Measurements from ENCODE around the gene SLC25A15. TPM values are rescaled to one million over a fixed set of nuclear protein-coding genes. Genes with fewer than 3 reads are reported as not detected.

The SLC25A15 gene
- polyA plus RNA-seq, 1 of the 3 experiments (the other 2 are of a cell fraction), result 15.2 TPM

DNA sequence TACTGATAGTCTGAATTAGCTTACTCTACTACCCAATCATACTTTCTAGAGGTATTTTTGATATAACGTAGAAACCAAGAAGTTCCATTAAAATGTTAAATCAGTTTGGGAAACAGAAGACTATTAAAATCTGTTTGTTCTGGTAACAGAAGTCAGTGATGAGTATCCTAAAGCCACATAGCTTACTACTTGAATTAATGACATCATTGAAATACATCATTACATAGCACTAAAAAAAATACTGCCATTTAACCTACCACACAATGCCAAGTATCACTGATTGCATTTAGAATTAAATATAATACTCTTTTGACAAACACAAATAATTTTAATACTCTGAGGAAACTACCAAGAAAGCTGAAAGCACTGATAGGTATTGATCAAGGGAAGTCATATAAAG lies 23.8 kb upstream of the SLC25A15 start:
- peaks cover 41% of the 10 kb centered on the region for H3K79me2 ChIP-seq (ENCODE audit: insufficient read depth)
- no peak overlapping the region for H3K4me3 ChIP-seq (ENCODE audit: low read depth in 2 of 2, low read length in 1 of 2)
- no peak overlapping the region for H3K27ac ChIP-seq (ENCODE audit: low read depth in 2 of 2, low read length in 1 of 2)
- ChIA-PET CTCF (interaction anchor here (1.1 kb wide), 1 partner anchor 12 kb away, joined by 3 read pairs; no protein-coding TSS in a partner anchor), POLR2A (no interaction called here)
- no peaks in the 10 kb centered on the region for H3K9me3 ChIP-seq
- no peaks in the 10 kb centered on the region for H3F3A ChIP-seq (replicated peaks; ENCODE audit: insufficient read depth)
- H3K4me1 ChIP-seq (ENCODE audit: control insufficient read depth in 1 of 2, insufficient read depth in 2 of 2, low read depth in 1 of 2, low read length in 1 of 2), result peaks cover 5 to 7% of the 10 kb centered on the region in 2 experiments; a peak in 2 of 4 replicates
- DNase-seq, result no peak
- no peaks in the 10 kb centered on the region for H3K9me2 ChIP-seq
- H2AFZ ChIP-seq (ENCODE audit: low read depth), result no peak overlapping the region
- TF ChIP-seq GABPA (IDR thresholded peaks at IDR 0.05; ENCODE audit: low read depth) (no peak), YY1 (IDR thresholded peaks at IDR 0.05; ENCODE audit: low read depth) (no peak), MEF2A (IDR thresholded peaks at IDR 0.05; ENCODE audit: borderline replicate concordance, low read depth) (no peak), POLR2AphosphoS5 (IDR thresholded peaks at IDR 0.05; ENCODE audit: low read depth, low read length) (no peak), FOXM1 (IDR thresholded peaks at IDR 0.05; ENCODE audit: low read depth) (no peak)
- TF ChIP-seq, protein P1, sequence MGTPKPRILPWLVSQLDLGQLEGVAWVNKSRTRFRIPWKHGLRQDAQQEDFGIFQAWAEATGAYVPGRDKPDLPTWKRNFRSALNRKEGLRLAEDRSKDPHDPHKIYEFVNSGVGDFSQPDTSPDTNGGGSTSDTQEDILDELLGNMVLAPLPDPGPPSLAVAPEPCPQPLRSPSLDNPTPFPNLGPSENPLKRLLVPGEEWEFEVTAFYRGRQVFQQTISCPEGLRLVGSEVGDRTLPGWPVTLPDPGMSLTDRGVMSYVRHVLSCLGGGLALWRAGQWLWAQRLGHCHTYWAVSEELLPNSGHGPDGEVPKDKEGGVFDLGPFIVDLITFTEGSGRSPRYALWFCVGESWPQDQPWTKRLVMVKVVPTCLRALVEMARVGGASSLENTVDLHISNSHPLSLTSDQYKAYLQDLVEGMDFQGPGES (IDR thresholded peaks at IDR 0.05; ENCODE audit: low read depth, low read length), result no peak
- TF ChIP-seq, protein P2, sequence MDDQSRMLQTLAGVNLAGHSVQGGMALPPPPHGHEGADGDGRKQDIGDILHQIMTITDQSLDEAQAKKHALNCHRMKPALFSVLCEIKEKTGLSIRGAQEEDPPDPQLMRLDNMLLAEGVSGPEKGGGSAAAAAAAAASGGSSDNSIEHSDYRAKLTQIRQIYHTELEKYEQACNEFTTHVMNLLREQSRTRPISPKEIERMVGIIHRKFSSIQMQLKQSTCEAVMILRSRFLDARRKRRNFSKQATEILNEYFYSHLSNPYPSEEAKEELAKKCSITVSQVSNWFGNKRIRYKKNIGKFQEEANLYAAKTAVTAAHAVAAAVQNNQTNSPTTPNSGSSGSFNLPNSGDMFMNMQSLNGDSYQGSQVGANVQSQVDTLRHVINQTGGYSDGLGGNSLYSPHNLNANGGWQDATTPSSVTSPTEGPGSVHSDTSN (IDR thresholded peaks at IDR 0.05), result no peak
- TF ChIP-seq, protein P3, sequence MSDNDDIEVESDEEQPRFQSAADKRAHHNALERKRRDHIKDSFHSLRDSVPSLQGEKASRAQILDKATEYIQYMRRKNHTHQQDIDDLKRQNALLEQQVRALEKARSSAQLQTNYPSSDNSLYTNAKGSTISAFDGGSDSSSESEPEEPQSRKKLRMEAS (IDR thresholded peaks at IDR 0.05; ENCODE audit: low read depth), result no peak
- no peaks in the 10 kb centered on the region for H4K20me1 ChIP-seq (ENCODE audit: insufficient read depth)
- 90% methylated on average over 1 of the region's 1 CpG for WGBS (ENCODE audit: low lambda C conversion rate)
- H3K4me2 ChIP-seq, result no peak overlapping the region
- H3K27me3 ChIP-seq (ENCODE audit: insufficient read depth), result no peaks in the 10 kb centered on the region
- peaks cover 17 to 33% of the 10 kb centered on the region in 2 experiments for H3K36me3 ChIP-seq (replicated peaks in 1 of 2; ENCODE audit: control insufficient read depth in 1 of 2, insufficient read depth in 2 of 2, low read length in 1 of 2)
- no peak overlapping the region for H3K9ac ChIP-seq

DNA sequence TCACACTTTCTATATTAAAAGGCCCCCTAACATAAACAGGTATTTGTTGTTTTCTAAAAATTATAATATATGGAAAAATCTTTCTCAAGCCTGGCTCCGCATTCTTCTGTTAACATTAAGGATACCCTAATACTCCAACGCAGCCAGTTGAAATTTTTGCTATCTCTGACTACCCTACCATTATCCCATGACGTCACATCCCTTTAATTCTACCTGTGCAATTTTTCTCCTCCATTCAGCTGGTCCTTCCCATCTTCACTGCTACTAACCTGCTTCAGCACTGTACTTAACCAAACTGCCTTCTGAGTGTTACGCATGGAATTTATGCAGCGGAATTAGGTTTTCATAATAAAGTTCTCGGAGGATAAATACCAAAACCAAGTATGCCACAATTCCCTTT lies 19.4 kb upstream of the SLC25A15 start:
- peaks cover 12 to 18% of the 10 kb centered on the region in 2 experiments for H3K36me3 ChIP-seq (replicated peaks in 1 of 2; ENCODE audit: control insufficient read depth in 1 of 2, insufficient read depth in 2 of 2, low read length in 1 of 2)
- peaks cover 4% of the 10 kb centered on the region for H3F3A ChIP-seq (replicated peaks; ENCODE audit: insufficient read depth)
- H3K4me3 ChIP-seq (ENCODE audit: low read depth in 2 of 2, low read length in 1 of 2), result peak overlapping the region; percentile 70 to 95
- H3K27me3 ChIP-seq (ENCODE audit: insufficient read depth), result no peaks in the 10 kb centered on the region
- ChIA-PET POLR2A (no interaction called here), CTCF (no interaction called here)
- no peaks in the 10 kb centered on the region for H4K20me1 ChIP-seq (ENCODE audit: insufficient read depth)
- peaks cover 27% of the 10 kb centered on the region for H3K79me2 ChIP-seq (ENCODE audit: insufficient read depth)
- peak overlapping the region; percentile 73 for H3K4me2 ChIP-seq
- H3K4me1 ChIP-seq (ENCODE audit: control insufficient read depth in 1 of 2, insufficient read depth in 2 of 2, low read depth in 1 of 2, low read length in 1 of 2), result peaks cover 0 to 5% of the 10 kb centered on the region in 2 experiments; a peak in 1 of 4 replicates
- no peak for TF ChIP-seq FOXM1 (IDR thresholded peaks at IDR 0.05; ENCODE audit: low read depth)
- TF ChIP-seq JUND (IDR thresholded peaks at IDR 0.05), result no peak
- TF ChIP-seq, protein P4, sequence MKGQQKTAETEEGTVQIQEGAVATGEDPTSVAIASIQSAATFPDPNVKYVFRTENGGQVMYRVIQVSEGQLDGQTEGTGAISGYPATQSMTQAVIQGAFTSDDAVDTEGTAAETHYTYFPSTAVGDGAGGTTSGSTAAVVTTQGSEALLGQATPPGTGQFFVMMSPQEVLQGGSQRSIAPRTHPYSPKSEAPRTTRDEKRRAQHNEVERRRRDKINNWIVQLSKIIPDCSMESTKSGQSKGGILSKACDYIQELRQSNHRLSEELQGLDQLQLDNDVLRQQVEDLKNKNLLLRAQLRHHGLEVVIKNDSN (IDR thresholded peaks at IDR 0.05; ENCODE audit: borderline replicate concordance, low read depth), result no peak
- no peak for TF ChIP-seq TEAD4 (IDR thresholded peaks at IDR 0.05; ENCODE audit: borderline replicate concordance, insufficient read depth)
- TF ChIP-seq GABPA (IDR thresholded peaks at IDR 0.05; ENCODE audit: low read depth), result no peak
- TF ChIP-seq, protein P1 (IDR thresholded peaks at IDR 0.05; ENCODE audit: low read depth, low read length), result no peak
- TF ChIP-seq, protein P5, sequence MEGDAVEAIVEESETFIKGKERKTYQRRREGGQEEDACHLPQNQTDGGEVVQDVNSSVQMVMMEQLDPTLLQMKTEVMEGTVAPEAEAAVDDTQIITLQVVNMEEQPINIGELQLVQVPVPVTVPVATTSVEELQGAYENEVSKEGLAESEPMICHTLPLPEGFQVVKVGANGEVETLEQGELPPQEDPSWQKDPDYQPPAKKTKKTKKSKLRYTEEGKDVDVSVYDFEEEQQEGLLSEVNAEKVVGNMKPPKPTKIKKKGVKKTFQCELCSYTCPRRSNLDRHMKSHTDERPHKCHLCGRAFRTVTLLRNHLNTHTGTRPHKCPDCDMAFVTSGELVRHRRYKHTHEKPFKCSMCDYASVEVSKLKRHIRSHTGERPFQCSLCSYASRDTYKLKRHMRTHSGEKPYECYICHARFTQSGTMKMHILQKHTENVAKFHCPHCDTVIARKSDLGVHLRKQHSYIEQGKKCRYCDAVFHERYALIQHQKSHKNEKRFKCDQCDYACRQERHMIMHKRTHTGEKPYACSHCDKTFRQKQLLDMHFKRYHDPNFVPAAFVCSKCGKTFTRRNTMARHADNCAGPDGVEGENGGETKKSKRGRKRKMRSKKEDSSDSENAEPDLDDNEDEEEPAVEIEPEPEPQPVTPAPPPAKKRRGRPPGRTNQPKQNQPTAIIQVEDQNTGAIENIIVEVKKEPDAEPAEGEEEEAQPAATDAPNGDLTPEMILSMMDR (IDR thresholded peaks at IDR 0.05), result no peak
- no peak for TF ChIP-seq POLR2AphosphoS5 (IDR thresholded peaks at IDR 0.05; ENCODE audit: low read depth, low read length)
- TF ChIP-seq NFIC (IDR thresholded peaks at IDR 0.05; ENCODE audit: borderline replicate concordance), result no peak
- no peak for TF ChIP-seq RXRA (IDR thresholded peaks at IDR 0.05; ENCODE audit: borderline replicate concordance, low read depth)
- TF ChIP-seq NRF1 (IDR thresholded peaks at IDR 0.05; ENCODE audit: low read depth, low read length), result no peak
- no peak for TF ChIP-seq YY1 (IDR thresholded peaks at IDR 0.05; ENCODE audit: low read depth)
- TF ChIP-seq CHD2 (IDR thresholded peaks at IDR 0.05; ENCODE audit: low read length, partially characterized antibody), result no peak
- no peak for TF ChIP-seq SIN3A (IDR thresholded peaks at IDR 0.05; ENCODE audit: borderline replicate concordance, low read depth, low read length)
- no peak for TF ChIP-seq RAD21 (IDR thresholded peaks at IDR 0.05; ENCODE audit: low read length)
- TF ChIP-seq GATA2 (CRISPR knock-in tag; IDR thresholded peaks at IDR 0.05), result no peak
- no peak for TF ChIP-seq ELF1 (IDR thresholded peaks at IDR 0.05)
- TF ChIP-seq TCF12 (IDR thresholded peaks at IDR 0.05), result no peak
- TF ChIP-seq, protein P2 (IDR thresholded peaks at IDR 0.05), result no peak
- no peaks in the 10 kb centered on the region for H3K9me3 ChIP-seq
- no peak overlapping the region; the same call in 1 of the 2 replicates for H2AFZ ChIP-seq (ENCODE audit: low read depth)
- peak overlapping the region; percentile 83; the same call in 1 of the 2 replicates for H3K9ac ChIP-seq
- H3K27ac ChIP-seq (ENCODE audit: low read depth in 2 of 2, low read length in 1 of 2), result no peak overlapping the region
- no peak for DNase-seq
- H3K9me2 ChIP-seq, result no peaks in the 10 kb centered on the region
- WGBS (ENCODE audit: low lambda C conversion rate), result 35% methylated on average over 6 of the region's 6 CpGs

Measured in SK-N-SH (cell line).